HEK293 (cell line): ENCODE measurements around the gene KCTD19.

Experiments
- EGR2 ChIP-seq: fragments of 450-650 bp; formaldehyde crosslinking; IDR thresholded peaks from 2 replicates; pipeline ENCODE4 v1.5.1; 2016; ENCODE audit warnings: low read depth, missing biosample characterization, missing genetic modification characterization
- ELK4 ChIP-seq: IDR thresholded peaks from 2 replicates; pipeline ENCODE4 v1.6.1; 2011; ENCODE audit warnings: mild to moderate bottlenecking, low read depth, low read length, borderline replicate concordance
- GLI4 ChIP-seq: fragments of 450-650 bp; formaldehyde crosslinking; IDR thresholded peaks from 2 replicates; pipeline ENCODE4 v1.5.1; 2016; ENCODE audit warnings: missing biosample characterization, missing genetic modification characterization
- GLIS2 ChIP-seq: fragments of 450-650 bp; formaldehyde crosslinking; IDR thresholded peaks from 2 replicates; pipeline ENCODE4 v1.5.1; 2016; ENCODE audit warnings: missing biosample characterization, missing genetic modification characterization
- HOXA7 ChIP-seq: sonication (generic); formaldehyde crosslinking; IDR thresholded peaks from 2 replicates; pipeline ENCODE4 v1.8.1; 2022; ENCODE audit warnings: missing genetic modification reagents, borderline replicate concordance
- HOXD13 ChIP-seq: sonication (generic); formaldehyde crosslinking; IDR thresholded peaks from 2 replicates; pipeline ENCODE4 v1.8.0; 2022; ENCODE audit warnings: missing genetic modification reagents, borderline replicate concordance
- KLF10 ChIP-seq: fragments of 450-650 bp; IDR thresholded peaks from 2 replicates; pipeline ENCODE4 v1.5.1; 2018; ENCODE audit warnings: missing biosample characterization, mild to moderate bottlenecking, missing genetic modification characterization
- KLF16 ChIP-seq: fragments of 450-650 bp; formaldehyde crosslinking; IDR thresholded peaks from 2 replicates; pipeline ENCODE4 v1.5.1; 2017; ENCODE audit warnings: missing biosample characterization, missing genetic modification characterization
- SP3 ChIP-seq: fragments of 450-650 bp; formaldehyde crosslinking; IDR thresholded peaks from 2 replicates; pipeline ENCODE4 v1.5.1; 2016; ENCODE audit warnings: missing biosample characterization, missing genetic modification characterization
- YY2 ChIP-seq: fragments of 450-650 bp; formaldehyde crosslinking; IDR thresholded peaks from 2 replicates; pipeline ENCODE4 v1.5.1; 2016; ENCODE audit warnings: missing biosample characterization, missing genetic modification characterization
- ZBTB17 ChIP-seq: fragments of 450-650 bp; formaldehyde crosslinking; IDR thresholded peaks from 2 replicates; pipeline ENCODE4 v1.5.1; 2016; ENCODE audit warnings: missing biosample characterization, missing genetic modification characterization
- ZBTB21 ChIP-seq: fragments of 450-650 bp; formaldehyde crosslinking; IDR thresholded peaks from 2 replicates; pipeline ENCODE4 v1.5.1; 2017; ENCODE audit warnings: missing biosample characterization, missing genetic modification characterization
- ZFHX2 ChIP-seq: fragments of 450-650 bp; formaldehyde crosslinking; conservative IDR thresholded peaks from 2 replicates; pipeline ENCODE4 v1.5.1; 2016; ENCODE audit warnings: missing biosample characterization, missing genetic modification characterization
- ZFP3 ChIP-seq: fragments of 450-650 bp; formaldehyde crosslinking; IDR thresholded peaks from 2 replicates; pipeline ENCODE4 v1.5.1; 2016; ENCODE audit warnings: low read depth, missing biosample characterization, missing genetic modification characterization
- ZFP37 ChIP-seq: fragments of 450-650 bp; formaldehyde crosslinking; IDR thresholded peaks from 2 replicates; pipeline ENCODE4 v1.5.1; 2016; ENCODE audit warnings: missing biosample characterization, missing genetic modification characterization
- ZNF121 ChIP-seq: fragments of 450-650 bp; formaldehyde crosslinking; IDR thresholded peaks from 2 replicates; pipeline ENCODE4 v1.5.1; 2016; ENCODE audit warnings: missing biosample characterization, missing genetic modification characterization
- ZNF155 ChIP-seq: fragments of 450-650 bp; formaldehyde crosslinking; IDR thresholded peaks from 2 replicates; pipeline ENCODE4 v1.5.1; 2016; ENCODE audit warnings: missing biosample characterization, missing genetic modification characterization
- ZNF157 ChIP-seq: fragments of 450-650 bp; formaldehyde crosslinking; IDR thresholded peaks from 2 replicates; pipeline ENCODE4 v1.5.1; 2016; ENCODE audit warnings: missing biosample characterization, missing genetic modification characterization
- ZNF175 ChIP-seq: fragments of 450-650 bp; formaldehyde crosslinking; IDR thresholded peaks from 2 replicates; pipeline ENCODE4 v1.5.1; 2016; ENCODE audit warnings: missing biosample characterization, missing genetic modification characterization
- ZNF211 ChIP-seq: fragments of 450-650 bp; formaldehyde crosslinking; IDR thresholded peaks from 2 replicates; pipeline ENCODE4 v1.5.1; 2016; ENCODE audit warnings: low read depth, missing biosample characterization, missing genetic modification characterization
- ZNF214 ChIP-seq: fragments of 450-650 bp; formaldehyde crosslinking; IDR thresholded peaks from 2 replicates; pipeline ENCODE4 v1.5.1; 2017; ENCODE audit warnings: missing biosample characterization, mild to moderate bottlenecking, missing genetic modification characterization, borderline replicate concordance
- ZNF292 ChIP-seq: fragments of 450-650 bp; formaldehyde crosslinking; IDR thresholded peaks from 2 replicates; pipeline ENCODE4 v1.5.1; 2016; ENCODE audit warnings: low read depth, missing biosample characterization, missing genetic modification characterization, borderline replicate concordance
- ZNF302 ChIP-seq: fragments of 450-650 bp; formaldehyde crosslinking; IDR thresholded peaks from 2 replicates; pipeline ENCODE4 v1.5.1; 2016; ENCODE audit warnings: missing biosample characterization, missing genetic modification characterization, low read depth
- ZNF350 ChIP-seq: fragments of 450-650 bp; formaldehyde crosslinking; IDR thresholded peaks from 2 replicates; pipeline ENCODE4 v1.5.0; 2017; ENCODE audit warnings: missing biosample characterization, mild to moderate bottlenecking, missing genetic modification characterization
- ZNF548 ChIP-seq: fragments of 450-650 bp; formaldehyde crosslinking; IDR thresholded peaks from 2 replicates; pipeline ENCODE4 v1.5.1; 2016; ENCODE audit warnings: missing biosample characterization, missing genetic modification characterization
- ZNF560 ChIP-seq: fragments of 450-650 bp; formaldehyde crosslinking; IDR thresholded peaks from 2 replicates; pipeline ENCODE4 v1.5.1; 2017; ENCODE audit warnings: missing biosample characterization, missing genetic modification characterization, borderline replicate concordance
- ZNF561 ChIP-seq: fragments of 450-650 bp; IDR thresholded peaks from 2 replicates; pipeline ENCODE4 v1.5.1; 2018; ENCODE audit warnings: missing biosample characterization, missing genetic modification characterization, borderline replicate concordance
- ZNF624 ChIP-seq: fragments of 450-650 bp; formaldehyde crosslinking; IDR thresholded peaks from 2 replicates; pipeline ENCODE4 v1.5.1; 2017; ENCODE audit warnings: missing biosample characterization, missing genetic modification characterization
- ZNF670 ChIP-seq: fragments of 450-650 bp; formaldehyde crosslinking; IDR thresholded peaks from 2 replicates; pipeline ENCODE4 v1.5.1; 2016; ENCODE audit warnings: missing biosample characterization, missing genetic modification characterization, low read depth
- ZNF701 ChIP-seq: fragments of 450-650 bp; formaldehyde crosslinking; IDR thresholded peaks from 2 replicates; pipeline ENCODE4 v1.5.1; 2016; ENCODE audit warnings: missing biosample characterization, missing genetic modification characterization
- ZNF704 ChIP-seq: fragments of 450-650 bp; formaldehyde crosslinking; IDR thresholded peaks from 2 replicates; pipeline ENCODE4 v1.5.1; 2016; ENCODE audit warnings: missing biosample characterization, missing genetic modification characterization
- ZNF707 ChIP-seq: fragments of 450-650 bp; formaldehyde crosslinking; IDR thresholded peaks from 2 replicates; pipeline ENCODE4 v1.5.1; 2016; ENCODE audit warnings: missing biosample characterization, missing genetic modification characterization
- ZNF776 ChIP-seq: fragments of 450-650 bp; formaldehyde crosslinking; IDR thresholded peaks from 2 replicates; pipeline ENCODE4 v1.5.0; 2017; ENCODE audit warnings: missing biosample characterization, missing genetic modification characterization, borderline replicate concordance
- TF ChIP-seq, protein P1 (sequence below): fragments of 450-650 bp; formaldehyde crosslinking; IDR thresholded peaks from 2 replicates; pipeline ENCODE4 v1.5.1; 2016; ENCODE audit warnings: missing biosample characterization, missing genetic modification characterization, borderline replicate concordance
- TF ChIP-seq, protein P2 (sequence below): fragments of 450-650 bp; formaldehyde crosslinking; IDR thresholded peaks from 2 replicates; pipeline ENCODE4 v1.5.1; 2017; ENCODE audit warnings: missing biosample characterization, missing genetic modification characterization

KCTD19 gene

GRCh38 chr16:67311607-67312488, 14.7 kb downstream of the KCTD19 start (continued):
- TF ChIP-seq GLI4 (no peak), EGR2 (tag by site-specific recombination) (no peak), GLIS2 (tag by site-specific recombination) (no peak), ZNF670 (tag by site-specific recombination) (no peak), ZNF776 (tag by site-specific recombination) (no peak), ZFP37 (no peak), KLF10 (tag by site-specific recombination) (peak; percentile 85), SP3 (tag by site-specific recombination) (peak; percentile 46; the same call in 1 of the 2 replicates), ZFP3 (tag by site-specific recombination) (no peak), HOXD13 (CRISPR knock-in tag) (no peak), ZNF548 (tag by site-specific recombination) (no peak), ZNF214 (no peak), ZNF175 (tag by site-specific recombination) (no peak), ZNF155 (tag by site-specific recombination) (no peak), ZNF121 (no peak), ELK4 (no peak), ZNF302 (tag by site-specific recombination) (no peak), ZNF211 (tag by site-specific recombination) (no peak), ZNF624 (no peak), ZBTB21 (peak; percentile 98), ZNF560 (no peak), ZNF292 (no peak), ZNF704 (tag by site-specific recombination) (no peak), KLF16 (tag by site-specific recombination) (peak; percentile 59; the same call in 1 of the 2 replicates), ZBTB17 (tag by site-specific recombination) (peak; percentile 66), ZNF707 (tag by site-specific recombination) (no peak), ZNF701 (tag by site-specific recombination) (no peak), YY2 (tag by site-specific recombination) (no peak), ZNF157 (tag by site-specific recombination) (no peak), ZNF350 (no peak), HOXA7 (CRISPR knock-in tag) (no peak), ZNF561 (tag by site-specific recombination) (0 out of 2 replicates have a peak, but pooled peaks have one; percentile 59), ZFHX2 (peak; percentile 79)
- TF ChIP-seq, protein P1, sequence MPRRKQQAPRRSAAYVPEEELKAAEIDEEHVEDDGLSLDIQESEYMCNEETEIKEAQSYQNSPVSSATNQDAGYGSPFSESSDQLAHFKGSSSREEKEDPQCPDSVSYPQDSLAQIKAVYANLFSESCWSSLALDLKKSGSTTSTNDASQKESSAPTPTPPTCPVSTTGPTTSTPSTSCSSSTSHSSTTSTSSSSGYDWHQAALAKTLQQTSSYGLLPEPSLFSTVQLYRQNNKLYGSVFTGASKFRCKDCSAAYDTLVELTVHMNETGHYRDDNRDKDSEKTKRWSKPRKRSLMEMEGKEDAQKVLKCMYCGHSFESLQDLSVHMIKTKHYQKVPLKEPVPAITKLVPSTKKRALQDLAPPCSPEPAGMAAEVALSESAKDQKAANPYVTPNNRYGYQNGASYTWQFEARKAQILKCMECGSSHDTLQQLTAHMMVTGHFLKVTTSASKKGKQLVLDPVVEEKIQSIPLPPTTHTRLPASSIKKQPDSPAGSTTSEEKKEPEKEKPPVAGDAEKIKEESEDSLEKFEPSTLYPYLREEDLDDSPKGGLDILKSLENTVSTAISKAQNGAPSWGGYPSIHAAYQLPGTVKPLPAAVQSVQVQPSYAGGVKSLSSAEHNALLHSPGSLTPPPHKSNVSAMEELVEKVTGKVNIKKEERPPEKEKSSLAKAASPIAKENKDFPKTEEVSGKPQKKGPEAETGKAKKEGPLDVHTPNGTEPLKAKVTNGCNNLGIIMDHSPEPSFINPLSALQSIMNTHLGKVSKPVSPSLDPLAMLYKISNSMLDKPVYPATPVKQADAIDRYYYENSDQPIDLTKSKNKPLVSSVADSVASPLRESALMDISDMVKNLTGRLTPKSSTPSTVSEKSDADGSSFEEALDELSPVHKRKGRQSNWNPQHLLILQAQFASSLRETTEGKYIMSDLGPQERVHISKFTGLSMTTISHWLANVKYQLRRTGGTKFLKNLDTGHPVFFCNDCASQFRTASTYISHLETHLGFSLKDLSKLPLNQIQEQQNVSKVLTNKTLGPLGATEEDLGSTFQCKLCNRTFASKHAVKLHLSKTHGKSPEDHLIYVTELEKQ, result peak; percentile 74
- TF ChIP-seq, protein P2, sequence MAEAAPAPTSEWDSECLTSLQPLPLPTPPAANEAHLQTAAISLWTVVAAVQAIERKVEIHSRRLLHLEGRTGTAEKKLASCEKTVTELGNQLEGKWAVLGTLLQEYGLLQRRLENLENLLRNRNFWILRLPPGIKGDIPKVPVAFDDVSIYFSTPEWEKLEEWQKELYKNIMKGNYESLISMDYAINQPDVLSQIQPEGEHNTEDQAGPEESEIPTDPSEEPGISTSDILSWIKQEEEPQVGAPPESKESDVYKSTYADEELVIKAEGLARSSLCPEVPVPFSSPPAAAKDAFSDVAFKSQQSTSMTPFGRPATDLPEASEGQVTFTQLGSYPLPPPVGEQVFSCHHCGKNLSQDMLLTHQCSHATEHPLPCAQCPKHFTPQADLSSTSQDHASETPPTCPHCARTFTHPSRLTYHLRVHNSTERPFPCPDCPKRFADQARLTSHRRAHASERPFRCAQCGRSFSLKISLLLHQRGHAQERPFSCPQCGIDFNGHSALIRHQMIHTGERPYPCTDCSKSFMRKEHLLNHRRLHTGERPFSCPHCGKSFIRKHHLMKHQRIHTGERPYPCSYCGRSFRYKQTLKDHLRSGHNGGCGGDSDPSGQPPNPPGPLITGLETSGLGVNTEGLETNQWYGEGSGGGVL, result peak; percentile 79
